Activated CD4-positive, alpha-beta T cell treated with anti-CD3 and anti-CD28 coated beads for 4 hours (primary cell): ENCODE data around the gene HCFC2.
A peak's percentile ranks its signal among the peaks of the same experiment; 100 is the strongest.
"Not testable (repeated sequence)": the region's sequence is repeated elsewhere in the genome, so short reads cannot be mapped to it uniquely, and the experiment has no call there.

Source experiments
- DNase-seq, 2 donors: peaks; one replicate each; pipeline ENCODE4 v3.0.0-alpha.2; 2020

Gene HCFC2

GRCh38 chr12:104058802-104059201 lies 5.5 kb upstream of the HCFC2 start:
- DNase-seq: no peak

- DNase-seq: no peak
Measured at GRCh38 chr12:104059963-104060362, 4.4 kb upstream of the HCFC2 start.

- DNase-seq: no peak
Measured at GRCh38 chr12:104060791-104061190, 3.5 kb upstream of the HCFC2 start.

GRCh38 chr12:104063712-104064030 lies 660 bp upstream of the HCFC2 start:
- no peak for DNase-seq

GRCh38 chr12:104064842-104065427 lies 604 bp downstream of the HCFC2 start:
- no peak for DNase-seq

- no peak for DNase-seq
Measured at GRCh38 chr12:104072099-104072498, 7.8 kb downstream of the HCFC2 start.

- DNase-seq: no peak
Measured at GRCh38 chr12:104073699-104074098, 9.4 kb downstream of the HCFC2 start.

- no peak for DNase-seq
Measured at GRCh38 chr12:104079024-104079423, 14.7 kb downstream of the HCFC2 start.

- no peak for DNase-seq
Measured at GRCh38 chr12:104080764-104081163, 16.4 kb downstream of the HCFC2 start.

- DNase-seq: no peak
Measured at GRCh38 chr12:104083769-104084475, 19.6 kb downstream of the HCFC2 start.

GRCh38 chr12:104090685-104091084 lies 26.4 kb downstream of the HCFC2 start:
- no peak for DNase-seq

- DNase-seq: no peak
Measured at GRCh38 chr12:104091136-104091535, 26.8 kb downstream of the HCFC2 start.

GRCh38 chr12:104094284-104094683 lies 30.0 kb downstream of the HCFC2 start:
- no peak for DNase-seq

- no peak for DNase-seq
Measured at GRCh38 chr12:104095289-104095688, 31.0 kb downstream of the HCFC2 start.

GRCh38 chr12:104097954-104098353 lies 33.6 kb downstream of the HCFC2 start:
- no peak for DNase-seq

- no peak for DNase-seq
Measured at GRCh38 chr12:104105461-104105860, 41.1 kb downstream of the HCFC2 start.

GRCh38 chr12:104106965-104107364 lies 42.6 kb downstream of the HCFC2 start:
- no peak for DNase-seq

- peak; percentile 80 to 92 for DNase-seq
Measured at GRCh38 chr12:104108755-104109445, 44.6 kb downstream of the HCFC2 start.

- DNase-seq: no peak
Measured at GRCh38 chr12:104109446-104110271, 45.3 kb downstream of the HCFC2 start.

GRCh38 chr12:104114834-104115586 lies 50.7 kb downstream of the HCFC2 start:
- not testable (repeated sequence) for DNase-seq

- DNase-seq: no peak
Measured at GRCh38 chr12:104115587-104115975, 51.2 kb downstream of the HCFC2 start.

- DNase-seq: no peak
Measured at GRCh38 chr12:104121001-104121400, 56.7 kb downstream of the HCFC2 start.

- no peak for DNase-seq
Measured at GRCh38 chr12:104122298-104122697, 58.0 kb downstream of the HCFC2 start.
